Suprapubic skin (tissue), 4 donors: ENCODE results near the gene ITPK1. TPM values are rescaled to one million over a fixed set of nuclear protein-coding genes. Genes with fewer than 3 reads are reported as not detected.
A peak's percentile ranks its signal among the peaks of the same experiment; 100 is the strongest.
"Not testable (repeated sequence)": the region's sequence is repeated elsewhere in the genome, so short reads cannot be mapped to it uniquely, and the experiment has no call there.

Source experiments
- DNase-seq, 2 donors: peaks; one replicate each; pipeline ENCODE4 v3.0.0-alpha.2; 2019; ENCODE audit warnings: low spot score in 2 of 2
- H3K27ac ChIP-seq: fragments of 200-600 bp; sonication (generic); one replicate; pipeline ENCODE4 v1.5.1; 2019
- H3K27me3 ChIP-seq: fragments of 200-600 bp; sonication (generic); one replicate; pipeline ENCODE4 v1.5.1; 2019
- H3K36me3 ChIP-seq: fragments of 200-600 bp; sonication (generic); one replicate; pipeline ENCODE4 v1.5.1; 2019
- H3K4me1 ChIP-seq: fragments of 200-600 bp; sonication (generic); one replicate; pipeline ENCODE4 v1.5.1; 2019
- H3K4me3 ChIP-seq: fragments of 200-600 bp; sonication (generic); one replicate; pipeline ENCODE4 v1.5.1; 2019; ENCODE audit warnings: mild to moderate bottlenecking
- H3K9me3 ChIP-seq: fragments of 200-600 bp; sonication (generic); one replicate; pipeline ENCODE4 v1.5.1; 2019
- CTCF ChIP-seq, 2 donors: fragments of 200-600 bp in 1 of 2; fragments of 450-650 bp in 1 of 2; sonication (generic) in 1 of 2; IDR thresholded peaks; one replicate each; pipeline ENCODE4 v1.5.1; 2016 to 2019; ENCODE audit warnings: antibody characterized with exemption in 2 of 2, mild to moderate bottlenecking in 1 of 2, moderate library complexity in 1 of 2
- EP300 ChIP-seq: sonication (generic); formaldehyde crosslinking; IDR thresholded peaks from one replicate; pipeline ENCODE4 v1.6.1; 2017; ENCODE audit warnings: antibody characterized with exemption
- POLR2A ChIP-seq, 2 donors: fragments of 450-650 bp; IDR thresholded peaks; one replicate each; pipeline ENCODE4 v1.6.1; 2017; ENCODE audit warnings: antibody characterized with exemption in 2 of 2, mild to moderate bottlenecking in 2 of 2, moderate library complexity in 2 of 2
- POLR2AphosphoS5 ChIP-seq, 3 donors: sonication (generic); formaldehyde crosslinking; IDR thresholded peaks; one replicate each; pipeline ENCODE4 v1.6.1; 2017; ENCODE audit warnings: antibody characterized with exemption in 3 of 3
- WGBS: methylation state at CpG from one replicate; pipeline ENCODE4 v1.1.5; 2018; 5-methylcytosine and 5-hydroxymethylcytosine counted together
- total RNA-seq, 4 donors: library from RNA; depleted of rRNA; stranded (reverse); fragments of >200 nt; gene quantifications; one replicate each; pipeline ENCODE4 v1.1.0, GENCODE V29; 2016

Gene ITPK1
- total RNA-seq, result 10 to 100 TPM; 29.9 to 33.6 (median 32.2) TPM

GRCh38 chr14:93115821-93116675 is at the start of gene ITPK1:
ITPK1 (minus strand) TSS chr14:93115925; CDS start chr14:93115163, 762 bp downstream.
- Histone ChIP-seq H3K27ac (peak within 1 kb of the TSS; percentile 96), H3K36me3 (no peaks in the 10 kb centered on the region), H3K27me3 (no peaks in the 10 kb centered on the region), H3K9me3 (no peaks in the 10 kb centered on the region), H3K4me3 (peak within 1 kb of the TSS; percentile 85), H3K4me1 (peaks cover 31% of the 10 kb centered on the region)
- 1% methylated on average over 13 of the region's 77 CpGs for WGBS
- TF ChIP-seq POLR2A (IDR thresholded peaks at IDR 0.05), result no peak
- peak; percentile 4 to 37 for TF ChIP-seq CTCF (IDR thresholded peaks at IDR 0.05)
- no peak for TF ChIP-seq POLR2AphosphoS5 (IDR thresholded peaks at IDR 0.05)
- no peak for TF ChIP-seq EP300
- DNase-seq, result peak in 1 of 2 donors; percentile 73

- no peaks in the 10 kb centered on the region for H3K4me1 ChIP-seq
- H3K4me3 ChIP-seq, result no peak overlapping the region
- no peak overlapping the region for H3K27ac ChIP-seq
- no peak for TF ChIP-seq CTCF (IDR thresholded peaks at IDR 0.05)
- TF ChIP-seq POLR2A (IDR thresholded peaks at IDR 0.05), result no peak
- TF ChIP-seq EP300, result no peak
- TF ChIP-seq POLR2AphosphoS5 (IDR thresholded peaks at IDR 0.05), result no peak
- no peaks in the 10 kb centered on the region for H3K27me3 ChIP-seq
- 81% methylated on average over 5 of the region's 5 CpGs for WGBS
- H3K36me3 ChIP-seq, result no peaks in the 10 kb centered on the region
- no peak for DNase-seq
- no peaks in the 10 kb centered on the region for H3K9me3 ChIP-seq
Measured at GRCh38 chr14:93163564-93163963, 47.8 kb upstream of the ITPK1 start.

GRCh38 chr14:93161411-93161940 is 45.8 kb upstream of the ITPK1 start:
- WGBS, result 61% methylated on average over 4 of the region's 4 CpGs
- no peak for DNase-seq
- no peaks in the 10 kb centered on the region for H3K36me3 ChIP-seq
- H3K4me3 ChIP-seq, result no peak overlapping the region
- H3K27me3 ChIP-seq, result no peaks in the 10 kb centered on the region
- H3K9me3 ChIP-seq, result no peaks in the 10 kb centered on the region
- no peak overlapping the region for H3K27ac ChIP-seq
- no peaks in the 10 kb centered on the region for H3K4me1 ChIP-seq
- TF ChIP-seq CTCF (IDR thresholded peaks at IDR 0.05) (no peak), POLR2A (IDR thresholded peaks at IDR 0.05) (no peak), EP300 (no peak)

GRCh38 chr14:93160353-93160801 is 44.7 kb upstream of the ITPK1 start:
- Histone ChIP-seq H3K27ac (no peak overlapping the region), H3K27me3 (no peaks in the 10 kb centered on the region), H3K36me3 (no peaks in the 10 kb centered on the region), H3K9me3 (no peaks in the 10 kb centered on the region), H3K4me3 (no peak overlapping the region), H3K4me1 (no peaks in the 10 kb centered on the region)
- DNase-seq, result no peak
- TF ChIP-seq EP300 (no peak), POLR2A (IDR thresholded peaks at IDR 0.05) (no peak), CTCF (IDR thresholded peaks at IDR 0.05) (no peak), POLR2AphosphoS5 (IDR thresholded peaks at IDR 0.05) (no peak)
- 36% methylated on average over 4 of the region's 4 CpGs for WGBS

GRCh38 chr14:93159625-93160352 is 44.1 kb upstream of the ITPK1 start:
- H3K4me3 ChIP-seq, result not testable (repeated sequence)
- WGBS, result 58% methylated on average over 5 of the region's 5 CpGs

GRCh38 chr14:93158349-93158748 is 42.6 kb upstream of the ITPK1 start:
- not testable (repeated sequence) for H3K9me3 ChIP-seq
- 86% methylated on average over 7 of the region's 7 CpGs for WGBS

More at GRCh38 chr14:93159625-93160352, 44.1 kb upstream of the ITPK1 start:
- H3K4me1 ChIP-seq, H3K27ac ChIP-seq, H3K9me3 ChIP-seq, DNase-seq, H3K27me3 ChIP-seq, H3K36me3 ChIP-seq: not testable (repeated sequence)

More at GRCh38 chr14:93158349-93158748, 42.6 kb upstream of the ITPK1 start:
- not testable (repeated sequence) for H3K4me3 ChIP-seq, DNase-seq, H3K36me3 ChIP-seq, H3K27me3 ChIP-seq, H3K27ac ChIP-seq, H3K4me1 ChIP-seq
